ENCODE measurements around the gene GPC3. TPM values are rescaled to one million over a fixed set of nuclear protein-coding genes. Genes with fewer than 3 reads are reported as not detected.

Gene GPC3
- total and polyA plus RNA-seq, 2 donors (not counting 3 experiments of a cell fraction or from before 2014, with no cell fraction given): not detected

GRCh38 chrX:133542476-133542875 is 442.9 kb downstream of the GPC3 start:
- CTCF ChIA-PET: no interaction called here
- H4K20me1 ChIP-seq (replicated peaks; ENCODE audit: control insufficient read depth, extremely low read depth, insufficient read depth, low read length): no peaks in the 10 kb centered on the region
- H3K27me3 ChIP-seq (ENCODE audit: control insufficient read depth in 2 of 2, insufficient read depth in 2 of 2, low read length in 2 of 2): no peaks in the 10 kb centered on the region
- intact Hi-C loops (cut with micrococcal nuclease): no loop called here
- no peak overlapping the region for H3K4me3 ChIP-seq (replicated peaks in 1 of 3; ENCODE audit: insufficient read depth in 1 of 3, low read depth in 1 of 3, low read length in 3 of 3)
- DNase-seq (ENCODE audit: low read depth, low spot score) (no peak), FAIRE-seq (no peak)
- H2AFZ ChIP-seq (ENCODE audit: low read depth, low read length): no peak overlapping the region
- no peaks in the 10 kb centered on the region for H3K4me1 ChIP-seq (ENCODE audit: control insufficient read depth, extremely low read depth, insufficient read depth, low read length)
- H3K9me3 ChIP-seq (replicated peaks; ENCODE audit: control insufficient read depth, insufficient read depth, low read length): no peaks in the 10 kb centered on the region
- dilution Hi-C loops (cut with MboI; ENCODE audit: extremely low pct_ligation_motif_present, low sequenced_read_pairs): no loop called here
- H3K9ac ChIP-seq (replicated peaks; ENCODE audit: extremely low read depth, insufficient read depth, low read length): no peak overlapping the region
- H3K4me2 ChIP-seq (ENCODE audit: insufficient read depth, low read length): no peak overlapping the region
- BruUV-seq (replicated peaks): no TSS peak
- POLR2A ChIA-PET: no interaction called here
- TF ChIP-seq POLR2A (IDR thresholded peaks at IDR 0.05; ENCODE audit: low read depth, low read length): no peak
- TF ChIP-seq MAX (IDR thresholded peaks at IDR 0.05; ENCODE audit: insufficient read depth, insufficient read length): no peak
- TF ChIP-seq JUN (IDR thresholded peaks at IDR 0.05; ENCODE audit: borderline replicate concordance, insufficient read depth, insufficient read length, low read depth): no peak
- no peak for TF ChIP-seq FOS (IDR thresholded peaks at IDR 0.05; ENCODE audit: borderline replicate concordance, insufficient read depth, low read length)
- TF ChIP-seq EZH2 (IDR thresholded peaks at IDR 0.05; ENCODE audit: borderline replicate concordance, low read depth, low read length, severe bottlenecking): no peak
- H3K79me2 ChIP-seq (ENCODE audit: control insufficient read depth, insufficient read depth, low read length): no peaks in the 10 kb centered on the region
- no peak overlapping the region for H3K27ac ChIP-seq (ENCODE audit: insufficient read depth, low read depth, low read length)
- no peaks in the 10 kb centered on the region for H3K36me3 ChIP-seq (ENCODE audit: control insufficient read depth in 2 of 2, extremely low read depth in 1 of 2, insufficient read depth in 2 of 2, low read length in 2 of 2)
- H3K9me1 ChIP-seq (replicated peaks; ENCODE audit: control insufficient read depth, extremely low read depth, insufficient read depth, low read length): no peaks in the 10 kb centered on the region

- no peak for FAIRE-seq
- POLR2A ChIA-PET: no interaction called here
- Histone ChIP-seq H3K9me1 (replicated peaks; ENCODE audit: control insufficient read depth, extremely low read depth, insufficient read depth, low read length) (no peaks in the 10 kb centered on the region), H2AFZ (ENCODE audit: low read depth, low read length) (no peak overlapping the region), H3K27me3 (ENCODE audit: control insufficient read depth in 2 of 2, insufficient read depth in 2 of 2, low read length in 2 of 2) (no peaks in the 10 kb centered on the region), H3K36me3 (ENCODE audit: control insufficient read depth in 2 of 2, extremely low read depth in 1 of 2, insufficient read depth in 2 of 2, low read length in 2 of 2) (no peaks in the 10 kb centered on the region), H3K9ac (replicated peaks; ENCODE audit: extremely low read depth, insufficient read depth, low read length) (no peak overlapping the region), H3K4me3 (replicated peaks in 1 of 3; ENCODE audit: insufficient read depth in 1 of 3, low read depth in 1 of 3, low read length in 3 of 3) (no peak overlapping the region), H3K9me3 (replicated peaks; ENCODE audit: control insufficient read depth, insufficient read depth, low read length) (no peaks in the 10 kb centered on the region), H3K27ac (ENCODE audit: insufficient read depth, low read depth, low read length) (no peak overlapping the region), H3K4me1 (ENCODE audit: control insufficient read depth, extremely low read depth, insufficient read depth, low read length) (no peaks in the 10 kb centered on the region), H3K79me2 (ENCODE audit: control insufficient read depth, insufficient read depth, low read length) (no peaks in the 10 kb centered on the region), H3K4me2 (ENCODE audit: insufficient read depth, low read length) (no peak overlapping the region), H4K20me1 (replicated peaks; ENCODE audit: control insufficient read depth, extremely low read depth, insufficient read depth, low read length) (no peaks in the 10 kb centered on the region)
- TF ChIP-seq JUN (IDR thresholded peaks at IDR 0.05; ENCODE audit: borderline replicate concordance, insufficient read depth, insufficient read length, low read depth): no peak
- TF ChIP-seq MAX (IDR thresholded peaks at IDR 0.05; ENCODE audit: insufficient read depth, insufficient read length): no peak
- TF ChIP-seq POLR2A (IDR thresholded peaks at IDR 0.05; ENCODE audit: low read depth, low read length): no peak
- no peak for TF ChIP-seq POLR2AphosphoS5 (IDR thresholded peaks at IDR 0.05; ENCODE audit: insufficient read depth, low read depth, low read length)
- TF ChIP-seq FOS (IDR thresholded peaks at IDR 0.05; ENCODE audit: borderline replicate concordance, insufficient read depth, low read length): no peak
- TF ChIP-seq GATA2 (IDR thresholded peaks at IDR 0.05; ENCODE audit: insufficient read depth, insufficient read length, low read depth, low read length): no peak
- TF ChIP-seq EZH2 (IDR thresholded peaks at IDR 0.05; ENCODE audit: borderline replicate concordance, low read depth, low read length, severe bottlenecking): no peak
- TF ChIP-seq CTCF (IDR thresholded peaks at IDR 0.05; ENCODE audit: extremely low read depth in 1 of 2, insufficient read depth in 1 of 2, low read depth in 1 of 2, low read length in 2 of 2): no peak
- no peak for TF ChIP-seq MYC (IDR thresholded peaks at IDR 0.05; ENCODE audit: low read depth, low read length)
- intact Hi-C loops (cut with micrococcal nuclease) (no loop called here), dilution Hi-C loops (cut with MboI; ENCODE audit: extremely low pct_ligation_motif_present, low sequenced_read_pairs) (no loop called here)
- BruUV-seq (replicated peaks): no TSS peak
- CTCF ChIA-PET: no interaction called here
- no peak for DNase-seq (ENCODE audit: low read depth, low spot score)
Measured at GRCh38 chrX:133541021-133541420, 444.4 kb downstream of the GPC3 start.
